ENCODE data around the gene MAN1C1. TPM values are rescaled to one million over a fixed set of nuclear protein-coding genes. Genes with fewer than 3 reads are reported as not detected.

MAN1C1 gene
- total and polyA plus RNA-seq, 9 of the 15 experiments (the other 6 are each of a cell fraction or from before 2014, with no cell fraction given) = 0.04 to 0.44 (median 0.10) TPM; not detected in 3

DNA sequence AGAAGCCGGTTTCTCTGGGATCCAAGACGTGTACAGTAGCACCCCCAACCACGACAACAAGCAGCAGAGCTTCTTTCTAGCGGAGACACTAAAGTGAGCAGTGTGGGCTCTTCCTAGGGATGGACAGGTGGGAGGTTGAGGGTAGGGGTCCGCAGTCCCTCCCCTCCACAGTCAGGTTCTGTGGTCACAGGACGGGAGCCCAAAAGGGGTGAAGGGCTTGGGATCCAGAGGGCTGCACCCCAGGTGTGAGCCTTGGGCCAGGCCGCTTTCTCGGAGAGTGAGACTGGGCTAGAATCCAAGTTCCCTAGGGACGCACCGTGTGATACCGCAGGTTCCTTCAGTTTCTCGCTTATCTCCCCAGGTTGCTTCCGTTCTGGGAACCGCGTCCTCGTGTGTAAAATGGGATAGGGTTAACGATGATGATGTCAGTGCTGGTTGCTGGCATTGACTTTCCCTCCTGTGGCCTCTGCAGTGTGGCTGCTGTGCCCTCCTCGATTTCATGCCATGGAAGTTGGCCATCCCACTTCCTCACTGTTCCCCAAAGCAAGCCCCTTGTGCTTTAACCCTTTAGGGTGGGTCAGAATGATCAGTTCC lies 166.1 kb downstream of the MAN1C1 start (continued):
- TF ChIP-seq CUX1 (CRISPR knock-in tag; IDR thresholded peaks at IDR 0.05) (no peak), CBFB (CRISPR knock-in tag; IDR thresholded peaks at IDR 0.05) (no peak), TAF1 (IDR thresholded peaks at IDR 0.05; ENCODE audit: control insufficient read depth, extremely low read depth, insufficient read depth, low read length, severe bottlenecking) (no peak), ZNF79 (CRISPR knock-in tag; IDR thresholded peaks at IDR 0.05; ENCODE audit: low read depth) (no peak), ESRRA (IDR thresholded peaks at IDR 0.05; ENCODE audit: borderline replicate concordance, low read depth) (peak; percentile 84; the same call in 1 of the 2 replicates), HIVEP1 (CRISPR knock-in tag; IDR thresholded peaks at IDR 0.05) (no peak), OTX1 (CRISPR knock-in tag; IDR thresholded peaks at IDR 0.05) (no peak), BRF1 (IDR thresholded peaks at IDR 0.05; ENCODE audit: borderline replicate concordance, extremely low read depth, insufficient read length) (no peak), ARNT (IDR thresholded peaks at IDR 0.05) (peak in 1 of 2 experiments; percentile 49; a peak in 1 of 4 replicates), GTF3C2 (IDR thresholded peaks at IDR 0.05; ENCODE audit: borderline replicate concordance, extremely low read depth, insufficient read length) (no peak), RBM14 (IDR thresholded peaks at IDR 0.05; ENCODE audit: borderline replicate concordance, insufficient read depth, low read depth, low read length) (no peak), E2F3 (CRISPR knock-in tag; IDR thresholded peaks at IDR 0.05) (no peak), TBL1XR1 (IDR thresholded peaks at IDR 0.05; ENCODE audit: low read length in 2 of 2) (peak in 1 of 2 experiments; percentile 16; a peak in 1 of 4 replicates), ZNF347 (CRISPR knock-in tag; IDR thresholded peaks at IDR 0.05; ENCODE audit: low read depth) (no peak), MYC (IDR thresholded peaks at IDR 0.05; ENCODE audit: low read depth, low read length) (peak; percentile 82), MYC (CRISPR knock-in tag; IDR thresholded peaks at IDR 0.05; ENCODE audit: borderline replicate concordance, low read depth) (no peak), U2AF2 (optimal IDR thresholded peaks at IDR 0.05; ENCODE audit: low read depth, low read length) (no peak)
- TF ChIP-seq, protein P1, sequence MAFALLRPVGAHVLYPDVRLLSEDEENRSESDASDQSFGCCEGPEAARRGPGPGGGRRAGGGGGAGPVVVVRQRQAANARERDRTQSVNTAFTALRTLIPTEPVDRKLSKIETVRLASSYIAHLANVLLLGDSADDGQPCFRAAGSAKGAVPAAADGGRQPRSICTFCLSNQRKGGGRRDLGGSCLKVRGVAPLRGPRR (CRISPR knock-in tag; IDR thresholded peaks at IDR 0.05) = no peak
